ENCODE measurements around the gene OSBPL1A.

The OSBPL1A gene

DNA sequence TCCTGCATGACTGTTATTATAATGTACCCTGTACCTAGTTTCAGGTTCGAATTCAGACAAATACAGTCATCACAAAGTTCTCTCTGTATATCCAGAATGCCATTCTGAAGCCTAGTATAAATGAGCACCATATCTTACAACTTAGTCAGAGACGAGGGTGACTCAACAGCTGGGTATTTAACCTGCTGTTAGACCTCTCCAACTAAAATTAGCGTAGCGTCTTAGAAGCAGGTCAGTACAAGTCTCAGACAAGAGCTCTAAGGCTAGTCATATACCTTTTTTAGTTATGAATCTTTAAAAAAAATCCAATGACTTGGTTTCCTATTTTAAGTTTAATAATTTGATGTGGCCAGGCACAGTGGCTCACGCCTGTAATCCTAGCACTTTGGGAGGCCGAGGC, 184.7 kb downstream of the OSBPL1A start:
- DNase-seq = no peak

DNA sequence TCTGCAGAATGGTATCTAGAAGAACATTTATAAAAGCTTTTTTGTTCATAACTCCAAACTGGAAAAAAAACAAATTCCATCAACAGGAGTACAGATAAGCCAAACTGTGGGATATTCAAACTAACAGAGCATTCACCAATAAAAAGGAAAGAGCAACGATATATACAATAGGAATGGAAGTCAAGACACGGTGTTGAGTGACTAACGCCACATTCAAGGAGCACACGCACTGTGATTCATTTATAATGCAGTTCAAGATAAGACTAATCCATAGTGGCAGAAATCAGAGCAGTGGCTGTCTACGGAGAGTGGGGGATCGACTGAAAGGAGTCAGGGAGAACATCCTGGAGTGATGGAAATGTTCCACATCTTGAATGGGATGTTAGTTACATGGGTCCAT, 188.1 kb downstream of the OSBPL1A start:
- no peak for DNase-seq

DNA sequence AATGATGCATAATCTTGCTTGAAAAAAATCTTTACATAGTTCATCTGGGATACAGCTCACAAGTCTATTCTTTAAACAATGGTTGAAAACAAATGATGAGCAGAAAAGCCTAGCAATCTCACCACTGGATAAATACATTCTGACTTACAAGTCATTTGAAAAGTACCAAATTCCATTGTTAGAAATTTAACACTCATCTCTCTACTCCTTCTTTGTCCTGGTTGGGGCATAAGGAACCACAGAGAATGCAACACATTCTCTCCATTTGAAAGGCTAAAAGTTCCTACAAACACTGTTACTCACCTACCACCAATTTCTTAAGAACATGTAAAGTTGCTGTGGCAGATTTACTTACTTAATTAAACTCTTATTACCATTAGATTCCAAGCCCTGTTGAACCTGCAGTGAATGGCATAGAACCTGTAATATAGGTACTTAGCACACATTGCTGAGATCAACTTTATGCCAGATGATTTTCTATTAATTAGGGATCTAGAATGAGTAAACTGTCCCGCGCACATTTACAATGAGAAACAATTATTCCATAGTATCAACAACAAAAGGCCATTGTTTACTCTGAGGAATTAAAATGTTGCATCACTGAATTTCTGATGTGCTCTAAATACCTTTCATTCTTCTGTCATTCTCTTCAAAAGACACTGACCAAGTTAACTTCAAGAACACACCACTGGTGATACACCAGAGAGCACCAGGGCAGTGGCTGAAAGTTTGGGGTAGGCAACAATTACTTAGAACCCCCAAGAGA, 189.2 kb downstream of the OSBPL1A start:
- DNase-seq = no peak

DNA sequence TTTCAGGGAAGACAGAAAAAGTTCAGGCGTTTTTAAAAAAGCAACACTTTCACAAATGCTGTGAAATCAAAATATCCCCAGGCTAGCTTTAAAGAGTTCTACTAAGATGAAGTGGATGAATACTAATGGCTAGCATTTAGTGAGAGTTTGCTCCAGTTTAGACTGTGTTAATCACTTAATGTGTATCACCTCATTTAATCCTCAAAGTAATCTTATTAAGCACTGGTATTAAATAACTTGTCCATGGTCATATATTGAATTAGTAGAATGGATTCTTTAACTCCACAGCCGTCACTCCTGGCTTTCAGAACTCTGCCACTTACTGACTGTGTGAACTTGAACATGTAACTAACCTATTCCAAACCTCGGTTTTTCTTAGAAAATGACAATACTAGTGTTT, 192.7 kb downstream of the OSBPL1A start:
- DNase-seq = no peak

DNA sequence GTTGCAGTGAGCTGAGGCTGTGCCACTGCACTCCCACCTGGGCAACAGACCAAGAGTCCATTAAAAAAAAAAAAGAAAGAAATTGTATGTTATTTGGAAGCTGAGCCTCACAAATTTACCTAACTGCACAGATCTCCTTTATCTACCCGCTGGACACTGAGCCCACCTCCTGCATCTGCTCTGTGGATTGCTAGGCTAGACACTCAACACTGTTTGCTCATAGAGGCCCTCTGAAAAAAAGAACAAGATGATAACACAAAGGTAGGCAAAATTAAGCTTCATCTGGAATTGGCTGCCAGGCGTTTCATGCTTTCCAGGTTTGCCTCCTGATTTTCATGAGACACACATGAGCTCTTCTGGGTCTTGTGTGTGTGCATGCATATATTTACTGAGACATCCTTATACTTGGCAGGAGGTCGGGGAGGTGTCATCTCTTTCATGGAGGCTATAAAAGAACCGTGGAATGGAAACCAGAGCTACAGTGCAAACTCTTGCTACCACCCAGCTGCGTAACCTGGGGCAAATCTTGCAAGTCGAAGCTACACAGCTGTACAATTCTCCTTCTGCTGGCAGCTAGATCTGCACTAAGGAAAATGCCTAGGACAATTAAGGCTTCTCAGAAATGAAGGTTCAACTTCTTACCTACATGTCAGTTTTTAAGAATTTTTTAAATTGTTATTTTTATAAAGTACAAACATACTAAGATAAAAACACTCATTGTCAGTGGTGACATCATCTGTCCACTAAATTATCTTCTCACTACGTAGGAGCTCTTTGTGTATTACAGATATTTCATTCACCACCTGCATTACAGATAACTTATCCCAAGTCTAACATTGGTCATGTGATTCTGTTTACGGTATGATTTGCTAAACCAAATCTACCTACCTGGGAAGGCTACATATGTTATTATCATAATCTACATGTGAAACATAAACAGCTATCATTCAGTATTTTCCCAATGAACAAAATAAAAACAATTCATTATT, 195.6 kb downstream of the OSBPL1A start:
- DNase-seq = no peak

DNA sequence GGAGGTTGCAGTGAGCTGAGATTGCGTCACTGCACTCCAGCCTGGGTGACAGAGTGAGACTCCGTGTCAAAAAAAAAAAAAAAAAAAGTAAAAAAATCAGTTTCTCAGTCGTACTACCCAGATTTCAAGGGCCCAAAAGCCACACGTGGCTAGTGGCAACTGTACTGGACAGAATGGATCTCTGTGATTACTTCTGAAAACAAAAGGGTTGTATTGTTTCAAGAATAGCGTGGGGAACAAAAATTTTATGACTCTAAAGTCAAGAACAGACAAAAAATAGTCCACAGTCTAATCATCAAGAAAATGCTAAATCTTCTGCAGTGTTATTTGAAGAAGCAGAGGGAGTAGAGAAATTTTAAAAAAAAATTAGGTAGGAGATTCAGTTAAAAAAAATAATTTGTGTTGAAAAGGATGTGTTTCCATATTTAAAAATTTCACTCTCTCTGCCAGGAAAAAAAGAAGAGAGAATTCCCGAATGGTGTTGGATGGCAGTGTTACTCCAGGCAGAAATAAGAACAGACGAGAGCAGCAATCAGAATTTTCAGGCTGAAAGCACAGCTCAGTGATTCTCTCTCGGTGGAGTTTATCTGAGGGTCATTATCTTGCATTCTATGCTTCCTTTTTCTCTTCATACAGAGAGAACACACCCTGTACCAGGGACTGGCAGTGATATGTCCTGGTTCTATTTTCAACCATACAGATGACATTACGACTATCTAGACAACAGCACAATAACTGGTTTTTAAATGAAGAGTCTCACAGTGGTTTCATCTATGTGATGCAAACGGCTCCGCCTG, 196.9 kb downstream of the OSBPL1A start:
- no peak for DNase-seq

DNA sequence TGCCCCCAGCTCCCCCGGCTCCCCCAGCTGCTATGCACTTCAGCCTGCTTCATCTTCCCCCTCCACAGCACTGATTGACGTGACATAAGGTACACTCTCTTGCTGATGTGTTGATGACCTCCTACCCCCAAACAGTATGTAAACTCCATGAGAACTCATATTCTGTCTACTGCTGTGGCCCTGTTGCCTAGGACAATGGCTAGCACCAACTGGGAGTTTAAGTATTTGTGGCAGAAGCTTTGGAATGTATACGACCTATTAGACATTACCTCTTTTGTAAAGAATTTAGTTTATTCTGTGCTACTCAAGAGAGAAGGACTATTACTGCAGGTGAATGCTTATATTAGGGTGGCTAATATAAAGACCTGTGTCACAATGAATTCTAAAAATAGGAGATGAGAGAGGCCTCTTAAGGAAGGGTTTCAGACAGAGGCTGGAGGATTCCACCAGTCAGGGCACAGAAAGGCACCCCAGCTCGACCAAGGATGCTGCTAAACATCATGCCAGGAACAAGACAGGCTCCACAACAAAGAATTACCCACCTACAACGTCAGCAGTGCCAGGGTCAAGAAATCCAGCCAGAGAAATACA, 198.2 kb downstream of the OSBPL1A start:
- no peak for DNase-seq

DNA sequence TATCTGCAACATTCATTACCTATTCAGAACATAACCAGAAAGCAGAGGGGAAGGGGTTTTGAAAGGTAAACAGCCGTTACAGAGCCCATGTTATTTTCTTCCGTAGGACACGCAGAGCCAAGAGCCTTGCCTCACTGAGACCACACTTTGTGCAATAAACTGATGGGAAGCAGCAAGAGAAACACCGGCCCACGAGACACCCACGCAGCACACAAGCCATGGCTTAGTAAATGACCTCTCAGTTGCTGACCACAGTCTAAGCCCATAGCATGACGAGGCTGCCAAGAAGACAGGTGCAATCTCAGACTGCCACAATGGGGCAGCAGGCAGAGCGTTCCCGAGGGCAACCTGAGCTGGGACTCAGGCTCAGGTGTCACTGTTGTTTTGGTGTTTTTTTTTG, 199.2 kb downstream of the OSBPL1A start:
- DNase-seq = no peak

DNA sequence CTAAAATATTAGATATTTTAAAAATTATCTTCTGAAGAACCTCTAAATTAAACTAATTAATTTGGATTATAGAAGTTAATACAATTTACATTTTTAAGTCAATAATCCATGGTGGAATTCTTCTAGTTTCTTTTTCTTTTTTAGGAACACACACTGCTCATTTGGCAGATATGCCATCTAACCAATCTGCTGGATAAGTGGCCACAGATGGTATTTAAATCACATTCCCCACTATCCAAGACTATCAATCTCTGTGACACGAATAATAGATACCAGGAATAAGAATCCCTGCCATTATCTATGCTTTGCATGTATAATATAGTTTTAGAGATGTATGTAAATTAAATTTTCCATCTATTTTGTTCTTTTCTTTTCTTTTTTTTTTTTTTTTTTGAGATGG, 200.2 kb downstream of the OSBPL1A start:
- DNase-seq = no peak

DNA sequence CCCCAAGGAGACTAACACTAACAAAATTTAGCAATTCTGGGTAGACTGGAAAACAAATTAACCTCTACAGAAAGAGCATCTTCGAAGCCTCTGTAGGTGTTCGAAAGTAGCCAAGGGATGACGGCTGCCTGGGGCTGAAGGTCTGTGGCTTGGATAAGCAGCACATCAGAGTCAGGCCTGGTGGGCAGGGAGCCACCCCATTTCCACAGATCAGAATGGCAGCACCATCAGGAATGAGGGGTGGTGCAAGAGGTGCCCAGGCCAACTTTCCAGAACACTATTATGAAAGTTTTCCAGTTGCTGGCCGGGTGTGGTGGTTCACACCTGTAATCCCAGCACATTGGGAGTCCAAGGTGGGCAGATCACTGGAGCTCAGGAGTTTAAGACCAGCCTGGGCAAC, 200.9 kb downstream of the OSBPL1A start:
- no peak for DNase-seq

DNA sequence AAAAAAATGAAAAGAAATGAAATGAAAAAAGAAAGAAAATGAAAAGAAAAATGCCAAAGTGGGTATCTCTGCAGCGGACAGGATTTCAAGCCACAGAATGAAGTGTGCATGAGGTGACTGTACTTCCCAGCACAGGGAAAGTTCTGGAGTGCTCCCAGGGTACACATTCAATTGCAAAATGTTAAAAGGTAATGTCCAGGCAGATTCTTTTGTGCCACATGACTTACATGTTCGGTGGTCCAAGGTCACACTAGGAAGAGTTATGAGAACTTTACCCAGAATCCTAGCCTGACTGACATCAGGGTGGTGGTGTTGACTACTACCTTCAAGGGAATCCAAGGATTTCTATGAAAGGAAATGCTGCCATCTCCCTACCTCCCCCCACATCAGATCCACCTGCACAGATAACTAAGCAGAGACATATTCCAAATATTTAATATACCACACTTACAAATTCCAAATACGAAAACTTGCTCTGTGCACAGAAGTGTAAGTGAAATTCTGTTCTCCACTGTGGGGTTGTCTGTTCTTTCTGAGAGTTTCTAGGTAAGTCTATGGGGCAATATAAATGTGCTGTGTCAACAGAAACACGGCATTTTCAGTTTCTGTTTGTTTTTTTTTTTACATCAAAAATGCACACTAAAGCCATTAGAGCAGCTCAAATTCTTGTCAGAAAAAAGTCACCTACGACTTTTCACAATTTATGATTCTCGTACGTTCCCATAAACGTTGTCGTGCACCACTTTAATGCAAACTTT, 202.1 kb downstream of the OSBPL1A start:
- DNase-seq = no peak

DNA sequence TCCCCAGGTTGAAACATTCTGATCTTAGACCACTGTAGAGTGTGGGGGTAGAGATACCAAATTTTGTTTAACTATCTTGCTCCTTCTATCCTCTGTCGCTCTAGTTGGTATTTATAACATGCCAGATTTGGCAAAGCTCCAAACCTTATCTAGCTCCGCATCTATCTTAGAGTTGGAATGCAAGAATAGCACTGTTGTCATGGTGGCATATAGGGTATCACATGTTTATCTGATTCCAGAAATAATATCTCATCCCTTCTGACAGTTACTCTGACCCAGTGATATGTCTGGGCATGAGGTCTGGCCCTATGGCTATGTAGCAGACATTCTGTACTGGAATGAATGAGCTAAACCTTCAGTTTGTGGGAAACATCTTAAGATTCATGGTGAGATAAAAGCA, 207.0 kb downstream of the OSBPL1A start:
- DNase-seq = no peak

DNA sequence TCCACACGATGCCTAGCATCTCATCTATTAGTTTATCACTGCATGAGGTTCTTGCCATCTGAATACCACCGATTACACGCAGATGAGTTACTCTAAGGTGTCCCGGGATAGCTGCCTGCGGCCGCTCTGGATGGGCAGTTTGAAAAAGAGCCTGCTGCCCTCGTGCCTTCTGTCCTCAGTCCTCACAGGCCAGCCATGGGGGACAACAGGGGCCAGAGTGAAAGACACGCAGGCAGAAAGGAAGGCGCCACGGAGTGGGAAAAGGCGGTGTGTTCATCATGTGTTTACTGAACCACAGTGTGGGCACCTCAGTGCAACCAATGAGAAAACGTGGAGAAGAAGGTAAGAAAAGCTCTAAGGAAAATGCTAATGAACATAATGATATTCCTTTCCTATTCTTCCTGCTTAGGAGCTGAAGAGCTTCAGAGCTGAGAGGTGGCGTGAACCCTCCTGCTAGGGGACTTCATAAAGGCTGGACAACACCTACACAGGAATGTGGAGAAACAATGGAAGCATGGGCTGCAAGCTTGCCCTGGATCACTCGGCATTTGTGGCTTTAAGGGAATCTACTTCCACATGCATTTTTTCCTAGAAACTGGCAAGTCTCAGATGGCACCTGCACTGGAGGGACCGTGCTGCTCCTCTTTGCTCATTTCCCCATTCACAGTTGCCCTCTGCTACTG, 207.8 kb downstream of the OSBPL1A start:
- no peak for DNase-seq

DNA sequence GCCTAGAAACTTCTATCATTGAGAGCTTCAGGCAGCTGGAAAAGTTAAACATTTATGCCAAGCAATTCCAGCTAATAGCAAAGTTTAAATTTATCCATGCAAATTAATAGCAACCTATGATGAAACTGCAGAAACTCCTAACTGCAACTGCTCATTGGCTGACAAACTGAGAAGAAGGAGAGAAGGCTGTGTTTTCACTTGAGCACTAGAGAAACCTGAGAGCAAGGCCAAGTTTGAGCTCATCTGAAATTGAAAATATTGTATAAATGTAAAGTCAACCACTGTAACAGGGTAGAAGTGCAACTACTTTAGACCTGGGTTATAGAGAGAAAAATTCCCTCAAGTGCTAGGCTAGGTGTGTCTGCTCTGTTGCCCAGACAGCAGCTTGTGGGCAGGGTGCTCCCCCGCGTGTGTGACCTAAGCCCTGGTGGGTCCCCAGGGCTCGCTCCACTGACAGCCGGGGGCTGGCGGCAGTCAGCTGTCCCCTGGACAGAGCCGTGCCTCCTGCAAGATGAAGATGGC, 208.6 kb downstream of the OSBPL1A start:
- DNase-seq = no peak

DNA sequence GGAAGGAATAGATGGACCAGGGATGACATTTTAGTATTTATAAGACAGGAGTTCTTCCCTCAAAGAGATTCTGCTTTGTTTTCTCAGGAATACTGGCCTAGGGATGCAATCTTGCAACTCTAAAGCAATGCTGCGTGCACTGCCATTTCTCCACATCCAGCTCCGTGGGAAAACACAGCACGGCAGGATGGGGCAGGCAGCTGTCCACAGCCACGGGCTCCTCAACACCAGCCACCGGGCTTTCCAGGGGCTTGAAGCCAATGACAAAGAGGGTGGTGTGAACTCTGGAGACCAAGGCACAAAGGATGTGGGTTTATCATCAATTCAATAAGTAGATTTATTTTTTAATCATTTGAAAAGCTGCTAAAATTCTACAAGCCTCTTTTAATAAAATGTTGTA, 209.5 kb downstream of the OSBPL1A start:
- no peak for DNase-seq

DNA sequence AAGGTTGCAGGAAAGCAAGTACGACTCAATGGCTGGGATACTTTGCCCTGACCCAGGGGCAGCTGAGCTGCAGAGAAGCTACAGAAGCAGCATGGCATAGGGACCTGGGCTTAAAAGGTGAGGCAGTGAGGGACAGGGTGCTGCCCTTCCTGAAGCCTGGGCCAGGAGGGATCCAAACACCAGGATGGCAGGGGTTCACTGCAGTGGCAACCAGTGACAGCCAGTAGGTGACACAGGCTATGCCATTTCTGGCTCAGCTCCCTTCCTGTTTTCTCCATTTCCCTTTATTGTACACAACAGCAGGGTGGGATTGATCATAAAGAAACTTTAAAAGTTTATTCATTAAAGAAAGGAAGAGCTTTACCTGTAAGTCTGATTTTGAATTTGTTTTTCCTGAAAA, 209.9 kb downstream of the OSBPL1A start:
- DNase-seq = no peak

DNA sequence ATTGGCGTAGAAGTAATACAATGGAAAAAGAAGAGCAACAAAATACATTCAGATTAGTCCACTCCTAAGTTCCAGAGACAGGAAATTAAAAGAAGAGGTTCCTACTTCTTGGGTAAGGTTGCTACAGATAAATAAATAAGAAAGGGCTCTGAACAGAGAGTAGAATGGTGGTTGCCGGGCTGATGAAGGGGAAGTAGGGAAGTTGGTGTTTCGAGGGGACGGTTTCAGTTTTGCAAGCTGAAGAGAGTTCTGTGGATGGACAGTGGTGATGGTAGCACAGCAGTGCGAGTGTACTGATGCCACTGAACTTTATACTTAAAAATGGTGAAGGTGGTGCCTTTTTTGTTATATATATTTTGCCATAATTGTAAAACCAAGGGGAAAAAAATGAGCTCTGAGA, 210.6 kb downstream of the OSBPL1A start:
- DNase-seq = no peak

DNA sequence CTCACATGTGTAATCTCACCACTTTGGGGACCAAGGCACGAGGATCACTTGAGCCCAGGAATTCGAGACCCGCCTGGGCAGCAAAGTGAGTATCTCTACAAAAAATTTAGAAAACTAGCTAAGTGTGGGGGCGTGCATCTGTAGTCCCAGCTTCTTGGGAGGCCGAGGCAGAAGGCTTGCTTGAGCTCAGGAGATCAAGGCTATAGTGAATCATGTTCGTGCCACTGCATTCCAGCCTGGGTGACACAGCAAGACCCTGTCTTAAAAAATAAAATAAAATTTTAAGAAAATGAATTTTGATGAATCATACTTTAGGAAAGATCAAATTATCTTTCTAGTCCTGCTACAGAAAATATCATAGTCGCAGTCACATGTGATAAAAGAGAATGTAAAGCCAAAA, 211.8 kb downstream of the OSBPL1A start:
- no peak for DNase-seq

DNA sequence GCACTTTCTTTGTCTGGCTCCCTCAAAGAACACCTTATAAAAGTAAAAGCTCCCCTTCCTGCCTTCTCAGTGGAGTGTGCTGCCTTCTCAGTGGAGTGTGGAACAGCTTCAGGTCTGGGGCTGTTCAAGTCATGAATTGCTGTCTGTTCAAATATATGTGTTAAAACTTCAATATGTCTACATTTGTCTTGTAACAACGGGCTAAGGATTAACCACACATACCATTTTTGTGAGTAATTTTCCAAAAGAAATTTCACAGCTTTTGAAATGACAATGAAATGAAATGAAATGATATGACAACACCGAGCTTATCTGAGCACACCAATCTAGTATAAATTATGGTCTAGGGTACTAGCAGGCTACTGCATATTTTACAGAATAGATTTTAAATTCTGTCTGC, 215.8 kb downstream of the OSBPL1A start:
- DNase-seq = no peak

DNA sequence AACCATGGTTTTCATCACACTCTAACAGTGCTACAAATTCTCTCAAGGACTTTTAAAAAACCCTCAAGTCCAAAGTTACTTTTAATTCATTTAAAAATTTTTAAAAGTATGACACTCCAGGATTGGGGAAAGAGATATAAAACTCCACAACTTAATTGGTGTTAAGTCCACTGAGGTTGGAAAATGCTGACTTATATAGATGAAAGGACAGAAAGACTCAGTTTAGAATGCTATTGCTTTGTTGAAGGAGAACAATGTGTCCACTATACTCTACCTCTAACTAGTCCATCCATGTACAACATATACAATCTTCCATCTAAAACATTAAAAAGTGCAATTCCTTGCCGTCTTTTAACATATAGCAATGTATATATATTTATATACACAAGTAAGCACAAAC, 217.6 kb downstream of the OSBPL1A start:
- DNase-seq = no peak

DNA sequence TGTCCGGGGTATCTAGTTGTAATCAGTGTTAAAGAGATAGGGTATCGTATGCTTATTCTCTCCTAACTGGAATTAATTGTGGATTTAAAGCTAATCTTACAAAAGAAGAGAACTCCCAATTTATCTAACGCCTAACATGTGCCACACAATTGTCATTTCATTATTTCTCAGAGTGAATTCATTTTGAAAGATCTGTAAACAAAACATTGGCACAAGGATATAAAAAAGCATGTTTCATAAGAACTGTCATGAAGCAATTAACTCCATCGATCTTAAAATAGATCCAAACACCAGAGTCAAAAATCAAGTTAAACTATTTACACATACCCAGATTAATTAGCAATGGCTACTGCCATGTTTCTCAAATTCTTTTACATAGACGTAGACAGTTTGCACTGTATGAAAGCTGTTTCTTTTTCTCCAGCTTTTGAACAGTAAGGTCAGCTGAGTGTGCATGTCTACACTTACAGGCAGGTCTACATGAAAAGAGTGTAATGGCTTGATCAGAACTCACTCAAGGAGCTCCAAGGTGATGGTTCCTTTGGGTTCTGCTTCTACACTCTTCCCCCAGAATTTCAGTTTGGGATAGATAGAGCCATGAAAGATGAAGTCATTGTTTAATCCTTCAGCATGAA, 220.0 kb downstream of the OSBPL1A start:
- DNase-seq = no peak

Measured in KG1 (cell line).